ENCODE measurements around the gene PSMG3. TPM values are rescaled to one million over a fixed set of nuclear protein-coding genes. Genes with fewer than 3 reads are reported as not detected.
"Not testable (repeated sequence)": the region's sequence is repeated elsewhere in the genome, so short reads cannot be mapped to it uniquely, and the experiment has no call there.

PSMG3 gene
- total and polyA plus RNA-seq, 2 donors, result 56.0 to 85.2 TPM

DNA sequence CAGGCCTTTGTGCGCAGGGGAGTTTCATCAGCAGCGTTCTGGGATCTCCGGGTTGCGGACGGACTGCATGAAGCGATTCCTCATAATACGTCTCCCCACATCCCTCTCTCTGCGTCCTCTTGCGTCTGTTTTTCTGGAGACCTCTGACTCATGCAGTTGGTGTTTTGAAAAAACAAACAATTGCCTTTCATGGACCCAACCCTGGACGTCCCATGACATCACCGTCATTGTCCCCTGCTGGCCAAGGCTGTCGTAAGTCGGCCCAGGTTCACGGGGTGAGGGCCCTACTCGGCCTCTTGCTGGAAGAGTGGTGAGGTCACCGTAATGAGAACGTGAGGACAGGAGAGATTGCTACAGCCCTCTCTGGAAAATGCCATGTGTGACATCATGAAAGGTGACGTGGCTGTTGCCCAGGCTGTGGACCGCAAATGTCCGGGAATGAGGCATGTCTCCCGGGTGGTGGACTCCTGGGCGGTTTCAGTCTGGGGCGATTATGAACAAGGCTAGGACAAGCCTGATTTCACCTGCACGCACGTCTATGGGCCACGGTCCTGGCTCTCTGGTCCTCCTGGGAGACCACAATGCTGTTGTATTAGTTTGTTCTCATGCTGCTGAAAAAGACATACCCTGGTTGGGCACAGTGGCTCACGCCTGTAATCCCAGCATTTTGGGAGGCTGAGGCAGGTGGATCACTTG lies 49.1 kb downstream of the PSMG3 start:
- no peak for DNase-seq (ENCODE audit: low read depth in 6 of 9, low spot score in 9 of 9)
- Histone ChIP-seq H3K4me1 (ENCODE audit: control insufficient read depth in 2 of 2, insufficient read depth in 2 of 2, low read length in 2 of 2) (peaks cover 12 to 37% of the 10 kb centered on the region in 2 donors), H3K4me3 (ENCODE audit: low read length in 2 of 2) (no peak overlapping the region), H3K27me3 (ENCODE audit: control insufficient read depth in 2 of 2, insufficient read depth in 1 of 2, low read length in 1 of 2) (no peaks in the 10 kb centered on the region), H3K36me3 (ENCODE audit: control insufficient read depth in 2 of 2, insufficient read depth in 2 of 2, low read length in 1 of 2) (peaks cover 0 to 4% of the 10 kb centered on the region in 2 donors), H3K9me3 (ENCODE audit: control insufficient read depth in 2 of 2, insufficient read depth in 1 of 2, low read length in 1 of 2) (peaks cover 1 to 43% of the 10 kb centered on the region in 2 donors), H3K27ac (ENCODE audit: low read depth in 1 of 2, low read length in 1 of 2) (no peak overlapping the region)
- 96% methylated on average over 27 of the region's 27 CpGs for WGBS

DNA sequence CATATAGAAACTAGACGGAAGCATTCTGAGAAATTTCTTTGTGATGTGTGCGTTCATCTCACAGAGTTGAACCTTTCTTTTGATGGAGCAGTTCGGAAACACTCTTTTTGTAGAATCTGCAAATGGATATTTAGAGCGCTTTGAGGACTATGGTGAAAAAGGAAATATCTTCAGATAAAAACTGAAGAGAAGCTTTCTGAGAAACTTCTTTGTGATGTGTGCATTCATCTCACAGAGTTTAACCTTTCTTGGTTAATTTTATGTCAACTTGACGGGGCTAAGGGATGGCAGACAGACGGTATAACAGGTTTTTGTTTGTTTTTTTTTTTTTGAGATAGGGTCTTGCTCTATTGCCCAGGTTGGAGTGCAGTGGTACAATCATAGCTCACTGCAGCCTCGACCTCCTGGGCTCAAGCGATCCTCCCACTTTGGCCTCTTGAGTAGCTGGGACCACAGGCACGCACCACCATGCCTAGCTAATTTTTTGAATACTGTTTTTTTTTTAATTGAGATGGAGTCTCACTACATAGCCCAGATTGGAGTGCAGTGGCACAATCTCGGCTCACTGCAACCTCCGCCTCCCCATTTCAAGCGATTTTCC lies 50.4 kb downstream of the PSMG3 start:
- not testable (repeated sequence) for H3K36me3 ChIP-seq (ENCODE audit: control insufficient read depth in 2 of 2, insufficient read depth in 2 of 2, low read length in 1 of 2); H3K27ac ChIP-seq (ENCODE audit: low read depth in 1 of 2, low read length in 1 of 2); H3K4me3 ChIP-seq (ENCODE audit: low read length in 2 of 2); H3K27me3 ChIP-seq (ENCODE audit: control insufficient read depth in 2 of 2, insufficient read depth in 1 of 2, low read length in 1 of 2); DNase-seq (ENCODE audit: low read depth in 6 of 9, low spot score in 9 of 9)
- Histone ChIP-seq H3K9me3 (ENCODE audit: control insufficient read depth in 2 of 2, insufficient read depth in 1 of 2, low read length in 1 of 2) (peaks cover 1 to 43% of the 10 kb centered on the region in 2 donors), H3K4me1 (ENCODE audit: control insufficient read depth in 2 of 2, insufficient read depth in 2 of 2, low read length in 2 of 2) (peaks cover 17 to 45% of the 10 kb centered on the region in 2 donors)
- WGBS, result 97% methylated on average over 12 of the region's 12 CpGs

Other genes with a start within 250 kb of the PSMG3 start
- gene MICALL2, start 110.6 kb downstream of the PSMG3 start, total RNA-seq, result 13.5 TPM
- gene MICALL2, start 110.6 kb downstream of the PSMG3 start, polyA plus RNA-seq, result 44.2 TPM
- 19.6 TPM for gene INTS1, start 65.6 kb downstream of the PSMG3 start, total RNA-seq
- gene INTS1, start 65.6 kb downstream of the PSMG3 start, polyA plus RNA-seq, result 287 TPM
- gene MAFK, start 39.3 kb downstream of the PSMG3 start, total RNA-seq, result 22.4 TPM
- 42.9 TPM for gene MAFK, start 39.3 kb downstream of the PSMG3 start, polyA plus RNA-seq
- gene TMEM184A, start 13.8 kb downstream of the PSMG3 start, total RNA-seq, result 0.47 TPM
- 5.6 TPM for gene TMEM184A, start 13.8 kb downstream of the PSMG3 start, polyA plus RNA-seq
- 2.6 TPM for gene ELFN1, start 100.2 kb upstream of the PSMG3 start, total RNA-seq
- gene ELFN1, start 100.2 kb upstream of the PSMG3 start, polyA plus RNA-seq, result 0.91 TPM